Suprapubic skin (tissue), 4 donors: ENCODE results near the gene DEFB112. TPM values are rescaled to one million over a fixed set of nuclear protein-coding genes. Genes with fewer than 3 reads are reported as not detected.

Experiments used
- DNase-seq, 2 donors: peaks; one replicate each; pipeline ENCODE4 v3.0.0-alpha.2; 2019; ENCODE audit warnings: low spot score in 2 of 2
- H3K27ac ChIP-seq: fragments of 200-600 bp; sonication (generic); one replicate; pipeline ENCODE4 v1.5.1; 2019
- H3K27me3 ChIP-seq: fragments of 200-600 bp; sonication (generic); one replicate; pipeline ENCODE4 v1.5.1; 2019
- H3K36me3 ChIP-seq: fragments of 200-600 bp; sonication (generic); one replicate; pipeline ENCODE4 v1.5.1; 2019
- H3K4me1 ChIP-seq: fragments of 200-600 bp; sonication (generic); one replicate; pipeline ENCODE4 v1.5.1; 2019
- H3K4me3 ChIP-seq: fragments of 200-600 bp; sonication (generic); one replicate; pipeline ENCODE4 v1.5.1; 2019; ENCODE audit warnings: mild to moderate bottlenecking
- H3K9me3 ChIP-seq: fragments of 200-600 bp; sonication (generic); one replicate; pipeline ENCODE4 v1.5.1; 2019
- EP300 ChIP-seq: sonication (generic); formaldehyde crosslinking; IDR thresholded peaks from one replicate; pipeline ENCODE4 v1.6.1; 2017; ENCODE audit warnings: antibody characterized with exemption
- POLR2A ChIP-seq, 2 donors: fragments of 450-650 bp; IDR thresholded peaks; one replicate each; pipeline ENCODE4 v1.6.1; 2017; ENCODE audit warnings: antibody characterized with exemption in 2 of 2, mild to moderate bottlenecking in 2 of 2, moderate library complexity in 2 of 2
- POLR2AphosphoS5 ChIP-seq, 3 donors: sonication (generic); formaldehyde crosslinking; IDR thresholded peaks; one replicate each; pipeline ENCODE4 v1.6.1; 2017; ENCODE audit warnings: antibody characterized with exemption in 3 of 3
- WGBS: methylation state at CpG from one replicate; pipeline ENCODE4 v1.1.5; 2018; 5-methylcytosine and 5-hydroxymethylcytosine counted together
- total RNA-seq, 4 donors: library from RNA; depleted of rRNA; stranded (reverse); fragments of >200 nt; gene quantifications; one replicate each; pipeline ENCODE4 v1.1.0, GENCODE V29; 2016
- TF ChIP-seq, protein P1 (sequence below), 2 donors: fragments of 200-600 bp in 1 of 2; fragments of 450-650 bp in 1 of 2; sonication (generic) in 1 of 2; IDR thresholded peaks; one replicate each; pipeline ENCODE4 v1.5.1; 2016 to 2019; ENCODE audit warnings: antibody characterized with exemption in 2 of 2, mild to moderate bottlenecking in 1 of 2, moderate library complexity in 1 of 2

The DEFB112 gene
- total RNA-seq, 4 donors from 2014 or later, result not detected

DNA sequence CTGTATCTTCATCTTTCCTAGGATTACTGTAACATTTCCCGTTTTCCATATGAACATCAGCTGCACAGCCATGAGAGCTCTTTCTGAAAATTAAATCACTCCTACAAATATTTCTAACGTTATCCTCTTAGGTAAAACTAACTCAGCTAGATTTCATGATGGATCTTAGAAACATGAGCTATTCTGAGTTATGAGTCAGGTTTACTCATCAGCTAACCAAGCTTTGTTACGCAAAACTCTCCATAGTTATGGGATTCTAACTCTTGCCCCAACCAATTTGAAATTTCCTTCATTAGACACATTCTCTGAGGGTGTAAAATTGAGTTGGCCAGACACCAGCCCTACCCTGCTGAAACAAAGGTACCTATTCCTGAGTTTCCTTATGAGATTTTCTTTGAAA, 41.9 kb downstream of the DEFB112 start:
- TF ChIP-seq POLR2A (IDR thresholded peaks at IDR 0.05) (no peak), POLR2AphosphoS5 (IDR thresholded peaks at IDR 0.05) (no peak), EP300 (no peak)
- TF ChIP-seq, protein P1, sequence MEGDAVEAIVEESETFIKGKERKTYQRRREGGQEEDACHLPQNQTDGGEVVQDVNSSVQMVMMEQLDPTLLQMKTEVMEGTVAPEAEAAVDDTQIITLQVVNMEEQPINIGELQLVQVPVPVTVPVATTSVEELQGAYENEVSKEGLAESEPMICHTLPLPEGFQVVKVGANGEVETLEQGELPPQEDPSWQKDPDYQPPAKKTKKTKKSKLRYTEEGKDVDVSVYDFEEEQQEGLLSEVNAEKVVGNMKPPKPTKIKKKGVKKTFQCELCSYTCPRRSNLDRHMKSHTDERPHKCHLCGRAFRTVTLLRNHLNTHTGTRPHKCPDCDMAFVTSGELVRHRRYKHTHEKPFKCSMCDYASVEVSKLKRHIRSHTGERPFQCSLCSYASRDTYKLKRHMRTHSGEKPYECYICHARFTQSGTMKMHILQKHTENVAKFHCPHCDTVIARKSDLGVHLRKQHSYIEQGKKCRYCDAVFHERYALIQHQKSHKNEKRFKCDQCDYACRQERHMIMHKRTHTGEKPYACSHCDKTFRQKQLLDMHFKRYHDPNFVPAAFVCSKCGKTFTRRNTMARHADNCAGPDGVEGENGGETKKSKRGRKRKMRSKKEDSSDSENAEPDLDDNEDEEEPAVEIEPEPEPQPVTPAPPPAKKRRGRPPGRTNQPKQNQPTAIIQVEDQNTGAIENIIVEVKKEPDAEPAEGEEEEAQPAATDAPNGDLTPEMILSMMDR (IDR thresholded peaks at IDR 0.05), result no peak
- H3K27me3 ChIP-seq, result no peaks in the 10 kb centered on the region
- H3K4me1 ChIP-seq, result no peaks in the 10 kb centered on the region
- 71% methylated on average over 3 of the region's 3 CpGs for WGBS
- no peak for DNase-seq
- no peak overlapping the region for H3K4me3 ChIP-seq
- H3K27ac ChIP-seq, result no peak overlapping the region
- no peaks in the 10 kb centered on the region for H3K36me3 ChIP-seq
- H3K9me3 ChIP-seq, result no peaks in the 10 kb centered on the region

DNA sequence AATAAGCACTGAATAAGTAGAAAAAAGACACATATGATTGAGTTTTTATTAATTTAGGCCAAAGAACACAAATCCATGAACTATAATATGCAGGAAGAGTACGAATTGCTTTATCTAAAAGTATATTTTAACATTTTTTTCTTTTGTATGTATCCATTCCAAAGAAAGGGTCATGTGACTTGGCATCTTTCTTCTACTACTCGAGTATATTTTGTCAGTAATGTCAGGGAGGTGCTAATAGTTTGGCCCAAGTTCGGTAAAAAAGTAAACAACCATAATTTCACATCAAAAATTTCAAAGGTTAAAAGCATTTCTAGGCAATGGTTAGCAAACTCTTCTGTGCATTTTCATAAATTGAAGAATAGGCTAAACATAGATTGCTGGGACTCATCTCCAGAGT, 46.6 kb downstream of the DEFB112 start:
- TF ChIP-seq, protein P1 (IDR thresholded peaks at IDR 0.05), result no peak
- TF ChIP-seq EP300, result no peak
- no peak for TF ChIP-seq POLR2A (IDR thresholded peaks at IDR 0.05)
- TF ChIP-seq POLR2AphosphoS5 (IDR thresholded peaks at IDR 0.05), result no peak
- no peaks in the 10 kb centered on the region for H3K4me1 ChIP-seq
- no peaks in the 10 kb centered on the region for H3K9me3 ChIP-seq
- H3K4me3 ChIP-seq, result no peak overlapping the region
- WGBS, result 58% methylated on average over 3 of the region's 3 CpGs
- DNase-seq, result no peak
- no peaks in the 10 kb centered on the region for H3K27me3 ChIP-seq
- no peak overlapping the region for H3K27ac ChIP-seq
- H3K36me3 ChIP-seq, result no peaks in the 10 kb centered on the region

DNA sequence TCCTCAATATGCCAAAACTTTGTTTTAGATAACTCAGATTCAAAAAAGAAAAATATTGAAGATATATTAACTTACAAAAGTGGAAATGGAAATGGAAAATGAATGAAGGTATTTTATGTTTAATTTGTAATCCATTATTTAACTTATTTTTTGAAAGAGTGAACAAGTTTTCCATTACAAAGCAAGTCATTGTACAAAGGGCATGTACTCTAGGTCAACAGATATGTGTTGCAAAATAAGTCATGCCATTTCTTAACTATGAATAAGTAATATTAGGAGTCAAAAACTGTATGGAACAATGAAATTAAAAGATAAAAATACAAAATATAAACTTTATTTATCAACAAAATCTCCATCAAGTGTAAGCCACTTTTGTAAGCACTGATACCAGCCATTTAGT, 54.5 kb downstream of the DEFB112 start:
- H3K27me3 ChIP-seq, result no peaks in the 10 kb centered on the region
- no peak overlapping the region for H3K27ac ChIP-seq
- DNase-seq, result no peak

More for the DNA sequence above, 54.5 kb downstream of the DEFB112 start:
- no peak for TF ChIP-seq POLR2AphosphoS5 (IDR thresholded peaks at IDR 0.05)
- no peak for TF ChIP-seq POLR2A (IDR thresholded peaks at IDR 0.05)
- TF ChIP-seq, protein P1 (IDR thresholded peaks at IDR 0.05), result no peak
- no peak for TF ChIP-seq EP300
- Histone ChIP-seq H3K9me3 (no peaks in the 10 kb centered on the region), H3K4me1 (no peaks in the 10 kb centered on the region), H3K36me3 (no peaks in the 10 kb centered on the region), H3K4me3 (no peak overlapping the region)

Other genes starting within 250 kb of the DEFB112 start
- not detected for gene CRISP1, start 183.4 kb downstream of the DEFB112 start, total RNA-seq
- gene DEFB114, start 85.8 kb downstream of the DEFB112 start, total RNA-seq, result not detected
- gene DEFB113, start 80.3 kb downstream of the DEFB112 start, total RNA-seq, result not detected
- not detected for gene DEFB110, start 27.9 kb downstream of the DEFB112 start, total RNA-seq